ENCODE measurements around the gene NSMCE4A. TPM values are rescaled to one million over a fixed set of nuclear protein-coding genes. Genes with fewer than 3 reads are reported as not detected.

NSMCE4A gene
- total RNA-seq, 1 donor from 2014 or later, result 42.4 TPM

- Mint-ChIP-seq H3K9me3 (ENCODE audit: unreplicated experiment) (no peaks in the 10 kb centered on the region), H3K4me1 (ENCODE audit: low read depth, unreplicated experiment) (no peaks in the 10 kb centered on the region), H3K4me3 (ENCODE audit: unreplicated experiment) (no peak overlapping the region), H3K27ac (ENCODE audit: unreplicated experiment) (no peak overlapping the region), H3K27me3 (ENCODE audit: unreplicated experiment) (no peaks in the 10 kb centered on the region), H3K36me3 (ENCODE audit: unreplicated experiment) (no peaks in the 10 kb centered on the region)
- DNase-seq, result no peak
- TF ChIP-seq CTCF (IDR thresholded peaks at IDR 0.05; ENCODE audit: partially characterized antibody, unreplicated experiment), result no peak
These were observed 64.2 kb downstream of the NSMCE4A start for GRCh38 chr10:121910673-121911420.

Other genes starting within 250 kb of the NSMCE4A start
- gene ATE1, start 47.2 kb downstream of the NSMCE4A start, total RNA-seq (ENCODE audit: unreplicated experiment), result 30.4 TPM
- 499 TPM for gene TACC2, start 13.9 kb upstream of the NSMCE4A start, total RNA-seq (ENCODE audit: unreplicated experiment)

Data from glutamatergic neuron (in vitro differentiated cells).